ENCODE measurements around the gene S100PBP. TPM values are rescaled to one million over a fixed set of nuclear protein-coding genes. Genes with fewer than 3 reads are reported as not detected.
A peak's percentile ranks its signal among the peaks of the same experiment; 100 is the strongest.

The S100PBP gene
- total and polyA plus RNA-seq, 9 of the 15 experiments (the other 6 are each of a cell fraction or from before 2014, with no cell fraction given): 22.9 to 60.2 (median 32.9) TPM

GRCh38 chr1:32900956-32901822 lies 83.7 kb downstream of the S100PBP start, which contains the start of gene TMEM54:
Gene TMEM54, minus strand, starts transcription at chr1:32901389. Its CDS starts 151 bp downstream, at chr1:32901238.
- BruUV-seq (replicated peaks): TSS peak; percentile 56
- peak within 1 kb of the TSS; percentile 74 for H2AFZ ChIP-seq (ENCODE audit: low read depth, low read length)
- peak within 1 kb of the TSS; percentile 47 to 89; a peak in 3 of 4 replicates for H3K9ac ChIP-seq (ENCODE audit: insufficient read depth in 1 of 2, low read depth in 2 of 2, low read length in 2 of 2)
- H3K27ac ChIP-seq (ENCODE audit: extremely low read depth, low read depth, low read length): no peak within 1 kb of the TSS
- peak; percentile 69 to 96 (median 90) for DNase-seq (ENCODE audit: extremely low read depth in 1 of 4, low spot score in 3 of 4)
- H3K4me1 ChIP-seq (replicated peaks in 1 of 2; ENCODE audit: control insufficient read depth in 2 of 2, insufficient read depth in 2 of 2, low read length in 2 of 2): peaks cover 6 to 15% of the 10 kb centered on the region in 2 experiments; a peak in 4 of 5 replicates
- peak within 1 kb of the TSS; percentile 67 for H3K4me2 ChIP-seq (ENCODE audit: insufficient read depth, low read length)
- peaks cover 17% of the 10 kb centered on the region for H4K20me1 ChIP-seq (replicated peaks; ENCODE audit: control insufficient read depth, insufficient read depth, low read length)
- ChIA-PET CTCF (ENCODE audit: low intra/inter-chr PET ratio) (no interaction called here), POLR2A (no interaction called here)
- WGBS (ENCODE audit: insufficient coverage, low coverage, missing lambda C conversion rate): 4% methylated on average over 45 of the region's 92 CpGs
- no peaks in the 10 kb centered on the region for H3K79me2 ChIP-seq (ENCODE audit: control insufficient read depth, insufficient read depth, low read length)
- in situ Hi-C loops (cut with MboI) (no loop called here), intact Hi-C loops (cut with micrococcal nuclease) (no loop called here)
- no peak for FAIRE-seq
- no peaks in the 10 kb centered on the region for H3K9me3 ChIP-seq (replicated peaks; ENCODE audit: control insufficient read depth, insufficient read depth, low read depth, low read length)
- peak; percentile 88 for ATAC-seq
- no peaks in the 10 kb centered on the region for H3K36me3 ChIP-seq (ENCODE audit: control insufficient read depth, insufficient read depth, low read length)
- H3K9me1 ChIP-seq (ENCODE audit: control insufficient read depth, insufficient read depth, low read length): no peaks in the 10 kb centered on the region
- peaks cover 9 to 61% of the 10 kb centered on the region in 2 experiments for H3K27me3 ChIP-seq (ENCODE audit: control insufficient read depth in 2 of 2, insufficient read depth in 2 of 2, low read length in 2 of 2)
- peak within 1 kb of the TSS; percentile 49 for H3K4me3 ChIP-seq
- TF ChIP-seq HDAC3 (IDR thresholded peaks at IDR 0.05; ENCODE audit: borderline replicate concordance, partially characterized antibody) (no peak), ZFX (CRISPR knock-in tag; IDR thresholded peaks at IDR 0.05) (peak; percentile 60), ZNF707 (CRISPR knock-in tag; conservative IDR thresholded peaks at IDR 0.05) (no peak), ZNF76 (CRISPR knock-in tag; IDR thresholded peaks at IDR 0.05; ENCODE audit: borderline replicate concordance) (no peak), ZFP91 (CRISPR knock-in tag; IDR thresholded peaks at IDR 0.05) (no peak), MAZ (CRISPR knock-in tag; conservative IDR thresholded peaks at IDR 0.05 in 1 of 2, IDR thresholded peaks at IDR 0.05 in 1 of 2) (peak in 1 of 2 experiments; percentile 43; a peak in 1 of 4 replicates), YY1 (IDR thresholded peaks at IDR 0.05; ENCODE audit: borderline replicate concordance in 1 of 3, control insufficient read depth in 1 of 3, extremely low read depth in 1 of 3, insufficient read depth in 3 of 3, insufficient read length in 1 of 3, insufficient replicate concordance in 2 of 3, low read depth in 1 of 3, low read length in 2 of 3) (peak in 1 of 3 experiments; percentile 11), ZBTB7A (IDR thresholded peaks at IDR 0.05; ENCODE audit: borderline replicate concordance, control insufficient read depth, low read depth, low read length) (peak; percentile 67; the same call in 1 of the 2 replicates), CHD1 (IDR thresholded peaks at IDR 0.05; ENCODE audit: low read length) (peak; percentile 27), E2F3 (CRISPR knock-in tag; IDR thresholded peaks at IDR 0.05) (peak; percentile 69; the same call in 1 of the 2 replicates), SMC3 (conservative IDR thresholded peaks at IDR 0.05; ENCODE audit: insufficient read depth, low read depth, low read length) (no peak), SMAD3 (CRISPR knock-in tag; conservative IDR thresholded peaks at IDR 0.05) (no peak), SIRT6 (IDR thresholded peaks at IDR 0.05; ENCODE audit: low read depth, low read length) (no peak)
- TF ChIP-seq, protein P1, sequence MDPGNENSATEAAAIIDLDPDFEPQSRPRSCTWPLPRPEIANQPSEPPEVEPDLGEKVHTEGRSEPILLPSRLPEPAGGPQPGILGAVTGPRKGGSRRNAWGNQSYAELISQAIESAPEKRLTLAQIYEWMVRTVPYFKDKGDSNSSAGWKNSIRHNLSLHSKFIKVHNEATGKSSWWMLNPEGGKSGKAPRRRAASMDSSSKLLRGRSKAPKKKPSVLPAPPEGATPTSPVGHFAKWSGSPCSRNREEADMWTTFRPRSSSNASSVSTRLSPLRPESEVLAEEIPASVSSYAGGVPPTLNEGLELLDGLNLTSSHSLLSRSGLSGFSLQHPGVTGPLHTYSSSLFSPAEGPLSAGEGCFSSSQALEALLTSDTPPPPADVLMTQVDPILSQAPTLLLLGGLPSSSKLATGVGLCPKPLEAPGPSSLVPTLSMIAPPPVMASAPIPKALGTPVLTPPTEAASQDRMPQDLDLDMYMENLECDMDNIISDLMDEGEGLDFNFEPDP (CRISPR knock-in tag; IDR thresholded peaks at IDR 0.05): no peak

Measured in K562 (cell line).